Right renal cortex interstitium (tissue), 3 donors: ENCODE results near the gene IRF2. TPM values are rescaled to one million over a fixed set of nuclear protein-coding genes. Genes with fewer than 3 reads are reported as not detected.

Experiments used
- DNase-seq, 3 donors: peaks; one replicate each; pipeline ENCODE4 v3.0.0-alpha.2; 2013; ENCODE audit warnings: low read depth in 3 of 3, low spot score in 2 of 3
- polyA plus RNA-seq, 3 donors: library from polyadenylated mRNA; unstranded; fragments of 120-200 nt; gene quantifications; one replicate each; pipeline ENCODE4 v1.2.1, GENCODE V29; 2013; ENCODE audit not compliant: insufficient read length in 3 of 3

IRF2 gene
- polyA plus RNA-seq, result 10 to 100 TPM; 35.6 to 42.4 (median 37.9) TPM

- peak; percentile 81 to 91 (median 88) for DNase-seq
These were observed at the start of gene IRF2 for GRCh38 chr4:184474263-184475095. IRF2 (minus strand) TSS chr4:184474550; CDS start chr4:184429064, 45,486 bp downstream.

GRCh38 chr4:184515606-184516005 is 41.3 kb upstream of the IRF2 start:
- DNase-seq, result no peak

GRCh38 chr4:184514121-184514988 is 40.0 kb upstream of the IRF2 start:
- peak in 1 of 3 donors; percentile 35 for DNase-seq

DNA sequence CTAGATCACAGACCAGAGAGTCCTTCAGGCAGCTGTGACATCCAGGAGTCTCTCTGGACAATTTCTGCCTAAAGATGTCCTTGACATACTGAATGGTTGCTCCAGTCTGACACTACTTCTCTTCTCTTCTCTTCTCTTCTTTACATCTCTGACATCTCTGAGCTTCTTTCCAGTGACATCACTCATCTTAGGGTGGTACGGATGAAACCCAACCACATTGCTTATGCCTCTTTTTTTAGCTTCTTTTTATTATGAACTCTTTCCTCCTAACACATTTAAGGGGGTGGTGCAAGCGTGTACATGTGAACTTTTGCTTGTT is 39.4 kb upstream of the IRF2 start:
- no peak for DNase-seq

GRCh38 chr4:184511156-184511555 is 36.8 kb upstream of the IRF2 start:
- DNase-seq, result no peak

- DNase-seq, result no peak
These were observed 36.1 kb upstream of the IRF2 start for GRCh38 chr4:184510401-184510800.

- DNase-seq, result no peak
These were observed 32.3 kb upstream of the IRF2 start for GRCh38 chr4:184506527-184507121.

GRCh38 chr4:184504385-184504784 is 30.0 kb upstream of the IRF2 start:
- DNase-seq, result no peak

- DNase-seq, result no peak
These were observed 29.5 kb upstream of the IRF2 start for GRCh38 chr4:184503869-184504300.

DNA sequence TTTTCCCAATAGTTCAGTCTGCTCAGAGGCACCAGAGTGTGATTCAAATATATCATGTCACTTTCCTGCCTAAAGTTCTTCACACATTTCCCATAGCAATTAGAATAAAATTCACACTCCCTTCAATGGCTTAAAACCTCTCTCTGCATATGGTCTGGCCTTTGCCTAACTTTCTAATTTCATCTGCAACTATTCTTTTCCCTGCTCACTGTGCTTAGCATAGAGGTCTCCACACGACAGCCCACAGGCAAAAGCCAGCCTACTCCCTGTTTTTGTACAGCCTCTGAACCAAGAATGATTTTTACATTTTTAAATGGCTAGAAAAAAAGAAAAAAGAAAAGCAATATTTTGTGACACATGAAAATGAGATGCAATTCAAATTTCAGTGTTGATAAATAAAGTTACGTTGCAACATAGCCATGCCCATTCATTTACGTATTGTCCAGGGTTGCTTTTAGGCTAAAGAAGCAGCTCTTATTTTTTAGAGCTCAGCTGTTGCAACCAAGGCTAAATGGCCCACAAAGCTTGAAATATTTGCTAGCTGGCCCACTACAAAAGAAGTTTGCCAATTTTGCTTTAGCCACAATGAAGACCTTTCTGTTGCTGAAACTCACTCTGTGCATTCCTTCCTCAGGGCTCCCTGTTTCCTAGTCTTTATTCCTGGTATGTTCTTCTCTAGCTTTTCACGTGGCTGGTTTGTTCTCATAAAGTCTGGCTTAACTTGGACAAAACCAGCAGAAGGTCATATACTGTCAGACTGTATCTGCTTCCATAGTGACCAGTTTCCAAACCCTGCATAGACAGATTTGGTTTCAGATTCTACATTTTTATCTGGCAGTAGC is 26.6 kb upstream of the IRF2 start:
- no peak for DNase-seq

DNA sequence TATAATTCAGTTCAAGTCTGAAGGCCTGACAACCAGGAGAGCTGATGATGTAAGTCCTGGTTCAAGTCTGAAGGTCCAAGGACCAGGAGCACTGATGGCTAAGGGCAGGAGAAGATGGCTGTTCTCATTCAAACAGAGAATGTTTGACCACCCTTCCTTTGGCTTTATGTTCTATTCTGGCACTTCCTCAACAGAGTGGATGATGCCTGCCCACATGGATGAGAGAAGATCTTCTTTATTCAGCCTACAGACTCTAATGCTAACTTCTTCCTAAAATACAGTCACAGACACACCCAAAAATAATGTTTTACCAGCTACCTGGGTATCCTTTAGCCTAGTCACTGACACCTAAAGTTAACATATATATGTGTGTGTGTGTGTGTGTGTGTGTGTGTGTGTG is 25.6 kb upstream of the IRF2 start:
- DNase-seq, result no peak

DNA sequence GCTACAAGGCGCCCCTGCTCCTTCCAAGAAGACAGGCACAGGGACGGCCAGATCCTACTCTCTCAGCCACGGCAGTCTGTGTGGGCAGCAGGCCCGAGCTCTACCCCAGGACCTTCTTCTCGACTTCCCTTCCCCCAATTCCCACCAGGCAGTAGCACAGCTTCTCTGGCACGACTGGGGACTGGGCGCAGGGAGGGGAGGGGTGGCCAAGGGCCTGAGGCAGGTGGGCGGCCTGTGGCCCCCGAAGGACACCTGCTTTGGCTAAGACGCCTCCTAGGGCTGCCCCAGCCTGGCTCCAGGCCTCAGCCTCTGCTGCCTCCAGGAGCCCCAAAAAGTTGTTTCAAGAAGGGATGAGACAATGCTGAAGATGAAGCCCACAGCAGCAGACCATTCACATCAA is 24.2 kb upstream of the IRF2 start:
- no peak for DNase-seq

DNA sequence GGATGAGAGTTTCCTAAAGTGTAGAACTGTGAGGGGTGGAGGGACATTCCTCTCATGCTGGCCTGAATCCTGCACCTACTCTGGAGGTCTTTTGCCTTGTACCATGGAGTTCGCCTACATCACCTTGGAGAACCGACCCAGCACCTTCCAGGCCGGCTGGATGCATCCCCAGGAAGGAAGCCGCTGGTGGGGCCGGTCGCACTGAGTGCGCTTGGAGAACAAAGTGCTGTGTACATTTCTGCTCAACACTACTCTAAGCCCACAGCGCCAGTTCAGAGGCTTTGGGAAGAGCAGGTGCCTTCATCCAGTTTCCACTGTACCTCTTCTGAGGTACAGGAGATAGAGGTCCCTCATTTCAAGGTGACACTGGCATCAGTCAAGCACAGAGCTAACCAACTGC is 15.4 kb upstream of the IRF2 start:
- DNase-seq, result no peak

GRCh38 chr4:184487503-184487902 is 13.2 kb upstream of the IRF2 start:
- DNase-seq, result no peak

DNA sequence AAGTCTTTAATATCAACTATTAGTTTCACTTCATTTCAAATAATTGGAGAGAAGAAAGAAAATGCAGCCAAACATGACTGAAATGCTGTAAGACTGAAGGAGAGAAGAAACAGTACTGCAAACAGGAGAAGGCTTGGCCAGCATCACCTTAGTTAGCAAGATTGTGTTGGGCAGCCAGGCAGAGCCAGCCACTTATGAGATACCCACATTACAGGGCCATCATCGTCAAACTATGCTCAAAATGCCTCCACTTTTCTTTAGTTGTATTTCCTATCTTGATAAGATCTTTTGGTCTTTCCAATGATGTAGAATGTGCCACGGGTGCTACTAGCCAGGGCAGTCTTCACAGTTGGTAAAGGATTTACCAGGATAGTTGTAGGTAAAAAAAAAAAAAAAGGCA is 10.9 kb upstream of the IRF2 start:
- no peak for DNase-seq

GRCh38 chr4:184481544-184481943 is 7.2 kb upstream of the IRF2 start:
- no peak for DNase-seq

DNA sequence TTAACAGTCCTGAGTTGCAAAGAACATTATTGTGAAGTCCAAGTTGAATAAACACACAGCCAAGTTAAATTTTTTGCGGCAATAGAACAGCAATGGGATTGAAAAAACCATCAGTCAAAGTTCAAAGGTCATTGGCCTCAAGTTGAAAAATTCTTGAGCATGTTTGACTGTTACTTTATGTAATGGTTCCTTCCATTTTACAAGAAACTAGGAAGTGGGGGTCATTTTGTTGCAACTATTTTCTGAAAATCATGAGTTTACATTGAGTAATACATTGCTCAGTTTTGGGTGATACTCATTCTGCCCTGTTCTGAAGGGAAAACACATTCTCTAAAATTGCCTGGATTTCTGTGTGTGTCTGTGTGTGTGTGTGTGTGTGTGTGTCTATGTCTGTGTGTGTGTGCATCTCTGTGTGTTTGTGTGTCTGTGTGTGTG is 5.2 kb upstream of the IRF2 start:
- no peak for DNase-seq

DNA sequence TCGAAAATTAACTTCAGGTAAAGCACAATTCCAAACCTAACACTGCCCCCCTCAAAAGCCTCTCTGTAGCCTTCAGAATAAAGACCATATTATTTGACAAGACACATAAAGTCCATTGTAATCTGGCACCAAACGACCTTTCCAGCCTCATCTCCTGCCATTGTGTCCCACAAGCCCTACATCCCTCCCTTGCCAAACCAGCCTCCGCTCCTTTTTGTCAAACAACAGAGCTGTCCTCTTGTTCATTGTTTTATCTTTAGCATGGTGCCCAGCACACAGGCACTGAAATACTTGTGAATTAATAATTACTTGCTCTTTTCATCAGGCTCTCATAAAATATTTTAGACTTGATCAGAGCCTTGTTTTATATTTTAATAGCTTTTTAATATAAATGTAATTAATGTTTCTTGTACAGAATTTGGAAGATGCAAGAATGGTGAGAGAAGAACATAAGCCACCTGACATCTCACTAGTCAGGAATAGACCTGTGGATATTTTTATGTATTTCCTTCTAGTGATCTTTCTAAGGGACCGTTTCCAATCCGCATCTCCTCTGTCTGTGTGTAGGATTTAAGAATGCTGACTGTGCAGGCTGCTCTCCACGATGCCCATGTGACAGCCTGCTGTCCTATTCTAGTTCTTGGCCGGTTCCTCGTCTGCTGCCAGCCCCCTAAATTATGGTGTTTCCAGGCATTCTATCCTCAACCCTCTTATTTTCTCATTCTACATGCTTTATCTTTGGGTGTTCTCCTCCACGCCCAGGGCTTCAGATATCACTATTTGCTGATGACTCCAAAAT is 3.0 kb upstream of the IRF2 start:
- DNase-seq, result no peak

- DNase-seq, result no peak
These were observed 2.3 kb upstream of the IRF2 start for GRCh38 chr4:184476695-184477094.

- no peak for DNase-seq
These were observed 1.1 kb upstream of the IRF2 start for GRCh38 chr4:184475498-184475897.
